A549 (cell line): ENCODE measurements around the gene NUDCD3. TPM values are rescaled to one million over a fixed set of nuclear protein-coding genes. Genes with fewer than 3 reads are reported as not detected.

Source experiments
- ATAC-seq, 2 experiments: fragments of 200-7000 bp in 1 of 2; fragments of >200 bp in 1 of 2; cut with Nextera tagmentation in 1 of 2; cut with Tn5 transposase in 1 of 2; 3 replicates each; pipeline versions ENCODE4 v1.8.0 to v1.9.1; 2018 to 2020; ENCODE audit warnings: mild to moderate bottlenecking in 1 of 2, moderate library complexity in 1 of 2
- CTCF ChIA-PET: fragments of 300-600 bp; sonication (Branson Sonifier 250); formaldehyde crosslinking; extraction: SDS; loops from one replicate; lab custom pipeline; 2021; ENCODE audit warnings: antibody characterized with exemption, inconsistent platforms; lab: Yijun Ruan, JAX
- POLR2A ChIA-PET: fragments of 350-600 bp; formaldehyde crosslinking; extraction: SDS; loops from one replicate; lab custom pipeline; 2021; ENCODE audit warnings: antibody characterized with exemption, inconsistent platforms; lab: Yijun Ruan, JAX
- DNase-seq, 2 experiments: peaks; one replicate each; pipeline versions ENCODE4 v3.0.0 to v3.0.0-alpha.2; 2011 to 2016; ENCODE audit warnings: low read depth in 1 of 2, low spot score in 1 of 2
- FAIRE-seq: peaks from 2 replicates; lab custom pipeline; 2011; peaks lifted over from hg19 to GRCh38; lab: Jason Lieb, UNC
- H3K27ac ChIP-seq, 2 experiments: fragments of >200 bp; sonication (Bioruptor Twin); formaldehyde crosslinking; 3 replicates each; pipeline ENCODE4 v1.5.1; 2016 to 2017
- H3K4me1 ChIP-seq: fragments of >200 bp; sonication (Bioruptor Twin); formaldehyde crosslinking; 3 replicates; pipeline ENCODE4 v1.6.1; 2016
- H3K4me2 ChIP-seq: fragments of >200 bp; sonication (Bioruptor Twin); formaldehyde crosslinking; 3 replicates; pipeline ENCODE4 v1.6.1; 2016
- H3K4me3 ChIP-seq: fragments of >200 bp; sonication (Bioruptor Twin); formaldehyde crosslinking; 3 replicates; pipeline ENCODE4 v1.5.1; 2016
- H3K9me3 ChIP-seq: fragments of >200 bp; sonication (Bioruptor Twin); formaldehyde crosslinking; 3 replicates; pipeline ENCODE4 v1.6.1; 2016
- BHLHE40 ChIP-seq: IDR thresholded peaks from 2 replicates; pipeline ENCODE4 v1.6.1; 2012; ENCODE audit warnings: low read depth, low read length, inconsistent platforms
- CBX2 ChIP-seq: fragments of 200-600 bp; sonication (generic); IDR thresholded peaks from 2 replicates; pipeline ENCODE4 v1.6.1; 2016; ENCODE audit warnings: low read depth, mild to moderate bottlenecking, borderline replicate concordance
- CEBPB ChIP-seq, 2 experiments: fragments of >200 bp in 1 of 2; sonication (Bioruptor Twin) in 1 of 2; formaldehyde crosslinking in 1 of 2; IDR thresholded peaks; 2 replicates each; pipeline ENCODE4 v1.6.1; 2012 to 2016
- EHF ChIP-seq: fragments of 250-450 bp; sonication (Bioruptor Pico); IDR thresholded peaks from 2 replicates; pipeline ENCODE4 v1.5.0; 2020; ENCODE audit warnings: mild to moderate bottlenecking
- EHMT2 ChIP-seq: fragments of 200-600 bp; sonication (generic); IDR thresholded peaks from 2 replicates; pipeline ENCODE4 v1.6.1; 2016; ENCODE audit warnings: antibody characterized with exemption, low read depth, mild to moderate bottlenecking, moderate library complexity
- FOSB ChIP-seq: fragments of 250-450 bp; sonication (Bioruptor Pico); IDR thresholded peaks from 2 replicates; pipeline ENCODE4 v1.5.0; 2020; ENCODE audit warnings: mild to moderate bottlenecking, moderate library complexity
- HDAC2 ChIP-seq: fragments of 200-600 bp; sonication (generic); IDR thresholded peaks from 2 replicates; pipeline ENCODE4 v1.6.1; 2016
- HOXA7 ChIP-seq: fragments of 250-450 bp; sonication (Bioruptor Pico); IDR thresholded peaks from 2 replicates; pipeline ENCODE4 v1.5.0; 2020; ENCODE audit warnings: mild to moderate bottlenecking, moderate library complexity
- HOXB13 ChIP-seq: fragments of 250-450 bp; sonication (Bioruptor Pico); IDR thresholded peaks from 2 replicates; pipeline ENCODE4 v1.5.0; 2020; ENCODE audit warnings: low read depth, mild to moderate bottlenecking, moderate library complexity
- JUN ChIP-seq, 2 experiments: fragments of >200 bp; sonication (Bioruptor Twin); formaldehyde crosslinking; IDR thresholded peaks; 2 replicates in 1 of 2; 3 replicates in 1 of 2; pipeline ENCODE4 v1.6.1; 2016 to 2017
- KDM1A ChIP-seq: fragments of 200-600 bp; sonication (generic); IDR thresholded peaks from 2 replicates; pipeline ENCODE4 v1.6.1; 2016; ENCODE audit warnings: low read depth, mild to moderate bottlenecking
- KDM5A ChIP-seq: fragments of 200-600 bp; sonication (generic); IDR thresholded peaks from 2 replicates; pipeline ENCODE4 v1.6.1; 2016; ENCODE audit warnings: antibody characterized with exemption, mild to moderate bottlenecking
- NFE2L2 ChIP-seq: fragments of 150-350 bp; conservative IDR thresholded peaks from 2 replicates; pipeline ENCODE4 v1.6.1; 2014; ENCODE audit warnings: low read length
- NR3C1 ChIP-seq: fragments of >200 bp; sonication (Bioruptor Twin); formaldehyde crosslinking; IDR thresholded peaks from 3 replicates; pipeline ENCODE4 v1.6.1; 2017
- POLR2A ChIP-seq: IDR thresholded peaks from 2 replicates; pipeline ENCODE4 v1.6.1; 2012; ENCODE audit warnings: mild to moderate bottlenecking, low read length
- RCOR1 ChIP-seq: fragments of 150-350 bp; IDR thresholded peaks from 2 replicates; pipeline ENCODE4 v1.6.1; 2014; ENCODE audit warnings: antibody characterized with exemption, low read length, low read depth
- RFX5 ChIP-seq: fragments of 450-650 bp; IDR thresholded peaks from 2 replicates; pipeline ENCODE4 v1.7.1; 2014; ENCODE audit warnings: antibody characterized with exemption, mild to moderate bottlenecking, moderate library complexity
- SMC3 ChIP-seq: fragments of >200 bp; sonication (Bioruptor Twin); formaldehyde crosslinking; IDR thresholded peaks from 3 replicates; pipeline ENCODE4 v1.6.1; 2018; ENCODE audit warnings: inconsistent platforms
- SREBF2 ChIP-seq: fragments of 450-650 bp; IDR thresholded peaks from 2 replicates; pipeline ENCODE4 v1.6.1; 2014; ENCODE audit warnings: mild to moderate bottlenecking, moderate library complexity
- TFCP2L1 ChIP-seq: fragments of 250-450 bp; sonication (Bioruptor Pico); IDR thresholded peaks from 2 replicates; pipeline ENCODE4 v1.5.0; 2021; ENCODE audit warnings: mild to moderate bottlenecking
- ZC3H11A ChIP-seq: fragments of 450-650 bp; IDR thresholded peaks from 2 replicates; pipeline ENCODE4 v1.6.1; 2014; ENCODE audit warnings: antibody characterized with exemption, mild to moderate bottlenecking
- ZFP36 ChIP-seq: fragments of 450-650 bp; IDR thresholded peaks from 2 replicates; pipeline ENCODE4 v1.6.1; 2014; ENCODE audit warnings: borderline replicate concordance; ENCODE audit not compliant: partially characterized antibody
- ZNF302 ChIP-seq: fragments of 250-450 bp; sonication (Bioruptor Pico); IDR thresholded peaks from 2 replicates; pipeline ENCODE4 v1.9.0; 2021; ENCODE audit warnings: inconsistent platforms, mild to moderate bottlenecking, moderate library complexity
- WGBS: methylation state at CpG from one replicate; pipeline ENCODE4 v1.1.6; 2017; ENCODE audit errors: missing lambda C conversion rate; 5-methylcytosine and 5-hydroxymethylcytosine counted together
- polyA plus RNA-seq, 4 experiments: library from polyadenylated mRNA; depleted of rRNA in 3 of 4; stranded (reverse); fragments of >200 nt; fragmentation: RNase III in 1 of 4; extraction: RNeasy Plus Mini Kit Qiagen cat#74134 plus additional on column Dnase treatment in 1 of 4; gene quantifications; 2 replicates in 3 of 4; 3 replicates in 1 of 4; pipeline ENCODE4 v1.2.3, GENCODE V29; 2011 to 2017
- TF ChIP-seq, protein P1 (sequence below): IDR thresholded peaks from 2 replicates; pipeline ENCODE4 v1.6.1; 2012
- TF ChIP-seq, protein P2 (sequence below): fragments of 250-450 bp; sonication (Bioruptor Pico); IDR thresholded peaks from 2 replicates; pipeline ENCODE4 v1.5.0; 2020; ENCODE audit warnings: low read depth, mild to moderate bottlenecking, moderate library complexity
- TF ChIP-seq, protein P3 (sequence below): fragments of >200 bp; sonication (Bioruptor Twin); formaldehyde crosslinking; IDR thresholded peaks from 3 replicates; pipeline ENCODE4 v1.5.1; 2016
- TF ChIP-seq, protein P4 (sequence below): fragments of >200 bp; sonication (Bioruptor Twin); formaldehyde crosslinking; IDR thresholded peaks from 3 replicates; pipeline ENCODE4 v1.6.1; 2016
- TF ChIP-seq, protein P5 (sequence below): fragments of 200-600 bp; sonication (generic); IDR thresholded peaks from 2 replicates; pipeline ENCODE4 v1.6.1; 2016; ENCODE audit warnings: antibody characterized with exemption, mild to moderate bottlenecking, moderate library complexity

Gene NUDCD3
- polyA plus RNA-seq, 2 of the 4 experiments (the other 2 are of a cell fraction) = 44.3 to 66.3 TPM

DNA sequence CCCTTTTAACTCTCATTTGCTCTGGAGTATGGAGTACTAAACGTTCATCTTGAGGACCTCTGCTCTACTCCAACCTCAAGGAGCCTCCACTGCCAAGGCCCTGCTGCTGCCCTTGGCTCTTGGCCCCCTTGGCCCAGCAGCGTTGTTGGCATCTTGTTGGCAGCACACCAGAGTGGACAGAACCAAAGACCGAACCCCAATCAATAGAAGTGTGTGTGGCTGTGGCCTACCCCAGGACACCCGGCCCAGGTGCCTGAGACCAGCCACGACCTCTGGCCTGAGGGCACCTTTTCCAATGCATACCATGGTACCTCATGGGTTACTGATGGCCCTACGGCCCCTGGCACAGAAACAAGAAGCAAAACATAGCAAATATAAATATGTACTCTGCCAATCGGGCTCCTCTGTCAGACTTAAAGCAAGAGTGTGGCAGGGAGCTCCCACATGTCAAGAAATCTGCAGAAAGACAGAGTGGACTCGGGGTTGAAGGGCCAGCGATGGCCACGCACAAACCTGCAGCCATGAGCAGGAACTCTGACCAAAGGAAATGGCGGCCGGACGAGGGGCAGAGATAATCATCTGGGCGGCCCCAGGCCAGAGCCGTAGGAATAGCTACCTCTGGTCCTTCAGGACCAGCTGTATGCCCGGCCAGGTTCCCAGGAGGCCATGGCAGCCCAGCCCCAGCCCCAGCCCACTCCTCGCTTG is 47.8 kb upstream of the NUDCD3 start:
- ChIA-PET CTCF (interaction anchor here (0.7 to 1.0 kb wide), 3 partner anchors 11 to 296 kb away, joined by 3 to 4 read pairs (median 3); no protein-coding TSS in a partner anchor), POLR2A (no interaction called here)
- 67% methylated on average over 17 of the region's 17 CpGs for WGBS
- H3K4me1 ChIP-seq = peaks cover 7% of the 10 kb centered on the region; the same call in 2 of the 3 replicates
- TF ChIP-seq ZC3H11A = no peak
- TF ChIP-seq NFE2L2 = no peak
- TF ChIP-seq EHF (CRISPR knock-in tag) = no peak
- TF ChIP-seq SREBF2 = no peak
- TF ChIP-seq NR3C1 = no peak
- TF ChIP-seq FOSB = no peak
- TF ChIP-seq HOXA7 (CRISPR knock-in tag) = no peak
- no peak for TF ChIP-seq CBX2
- TF ChIP-seq EHMT2 = no peak
- no peak for TF ChIP-seq ZNF302 (CRISPR knock-in tag)
- TF ChIP-seq RCOR1 = no peak
- TF ChIP-seq, protein P1, sequence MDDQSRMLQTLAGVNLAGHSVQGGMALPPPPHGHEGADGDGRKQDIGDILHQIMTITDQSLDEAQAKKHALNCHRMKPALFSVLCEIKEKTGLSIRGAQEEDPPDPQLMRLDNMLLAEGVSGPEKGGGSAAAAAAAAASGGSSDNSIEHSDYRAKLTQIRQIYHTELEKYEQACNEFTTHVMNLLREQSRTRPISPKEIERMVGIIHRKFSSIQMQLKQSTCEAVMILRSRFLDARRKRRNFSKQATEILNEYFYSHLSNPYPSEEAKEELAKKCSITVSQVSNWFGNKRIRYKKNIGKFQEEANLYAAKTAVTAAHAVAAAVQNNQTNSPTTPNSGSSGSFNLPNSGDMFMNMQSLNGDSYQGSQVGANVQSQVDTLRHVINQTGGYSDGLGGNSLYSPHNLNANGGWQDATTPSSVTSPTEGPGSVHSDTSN = no peak
- TF ChIP-seq KDM1A = no peak
- no peak for TF ChIP-seq RFX5
- TF ChIP-seq CEBPB (IDR thresholded peaks at IDR 0.05) = no peak
- TF ChIP-seq POLR2A = no peak
- TF ChIP-seq KDM5A = no peak
- TF ChIP-seq, protein P2, sequence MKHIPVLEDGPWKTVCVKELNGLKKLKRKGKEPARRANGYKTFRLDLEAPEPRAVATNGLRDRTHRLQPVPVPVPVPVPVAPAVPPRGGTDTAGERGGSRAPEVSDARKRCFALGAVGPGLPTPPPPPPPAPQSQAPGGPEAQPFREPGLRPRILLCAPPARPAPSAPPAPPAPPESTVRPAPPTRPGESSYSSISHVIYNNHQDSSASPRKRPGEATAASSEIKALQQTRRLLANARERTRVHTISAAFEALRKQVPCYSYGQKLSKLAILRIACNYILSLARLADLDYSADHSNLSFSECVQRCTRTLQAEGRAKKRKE (CRISPR knock-in tag) = no peak
- TF ChIP-seq HOXB13 (CRISPR knock-in tag) = no peak
- TF ChIP-seq SMC3 = no peak
- TF ChIP-seq, all 56 proteins: peak for 0
- FAIRE-seq (no peak), DNase-seq (no peak), ATAC-seq (no peak)
- no peak overlapping the region for H3K27ac ChIP-seq
- H3K4me3 ChIP-seq = no peak overlapping the region
- H3K9me3 ChIP-seq = no peaks in the 10 kb centered on the region
- H3K4me2 ChIP-seq = no peak overlapping the region

DNA sequence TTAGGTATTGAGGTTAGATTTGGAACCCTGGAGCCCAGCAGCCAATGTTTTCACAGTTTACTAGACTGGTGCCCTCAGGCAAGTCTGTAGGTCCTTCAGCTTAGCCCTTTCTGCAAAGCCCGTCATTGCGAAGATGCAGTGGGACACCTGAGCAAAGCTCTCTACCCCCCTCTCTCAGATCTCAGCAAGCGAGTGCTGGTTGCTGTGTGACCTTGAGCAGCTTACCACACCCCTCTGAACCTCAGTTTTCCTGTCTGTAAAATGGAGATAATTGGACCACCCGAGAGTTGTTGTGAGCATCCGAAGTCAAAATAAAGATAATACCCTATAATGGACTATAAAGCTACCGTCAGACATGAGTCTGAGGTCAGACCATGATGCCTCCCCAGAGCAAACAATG is 47.0 kb upstream of the NUDCD3 start:
- POLR2A ChIA-PET = no interaction called here
- DNase-seq = no peak

More for the DNA sequence above, 47.0 kb upstream of the NUDCD3 start:
- FAIRE-seq = no peak
- Histone ChIP-seq H3K4me1 (no peaks in the 10 kb centered on the region; the same call in 2 of the 3 replicates), H3K27ac (no peak overlapping the region), H3K9me3 (no peaks in the 10 kb centered on the region), H3K4me2 (no peak overlapping the region), H3K4me3 (no peak overlapping the region)
- ATAC-seq = no peak
- 80% methylated on average over 6 of the region's 6 CpGs for WGBS
- TF ChIP-seq, protein P3, sequence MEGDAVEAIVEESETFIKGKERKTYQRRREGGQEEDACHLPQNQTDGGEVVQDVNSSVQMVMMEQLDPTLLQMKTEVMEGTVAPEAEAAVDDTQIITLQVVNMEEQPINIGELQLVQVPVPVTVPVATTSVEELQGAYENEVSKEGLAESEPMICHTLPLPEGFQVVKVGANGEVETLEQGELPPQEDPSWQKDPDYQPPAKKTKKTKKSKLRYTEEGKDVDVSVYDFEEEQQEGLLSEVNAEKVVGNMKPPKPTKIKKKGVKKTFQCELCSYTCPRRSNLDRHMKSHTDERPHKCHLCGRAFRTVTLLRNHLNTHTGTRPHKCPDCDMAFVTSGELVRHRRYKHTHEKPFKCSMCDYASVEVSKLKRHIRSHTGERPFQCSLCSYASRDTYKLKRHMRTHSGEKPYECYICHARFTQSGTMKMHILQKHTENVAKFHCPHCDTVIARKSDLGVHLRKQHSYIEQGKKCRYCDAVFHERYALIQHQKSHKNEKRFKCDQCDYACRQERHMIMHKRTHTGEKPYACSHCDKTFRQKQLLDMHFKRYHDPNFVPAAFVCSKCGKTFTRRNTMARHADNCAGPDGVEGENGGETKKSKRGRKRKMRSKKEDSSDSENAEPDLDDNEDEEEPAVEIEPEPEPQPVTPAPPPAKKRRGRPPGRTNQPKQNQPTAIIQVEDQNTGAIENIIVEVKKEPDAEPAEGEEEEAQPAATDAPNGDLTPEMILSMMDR = no peak
- TF ChIP-seq HDAC2 (no peak), JUN (IDR thresholded peaks at IDR 0.05) (no peak), RCOR1 (no peak), ZFP36 (no peak), TFCP2L1 (no peak), BHLHE40 (no peak), SMC3 (no peak)
- TF ChIP-seq, protein P4, sequence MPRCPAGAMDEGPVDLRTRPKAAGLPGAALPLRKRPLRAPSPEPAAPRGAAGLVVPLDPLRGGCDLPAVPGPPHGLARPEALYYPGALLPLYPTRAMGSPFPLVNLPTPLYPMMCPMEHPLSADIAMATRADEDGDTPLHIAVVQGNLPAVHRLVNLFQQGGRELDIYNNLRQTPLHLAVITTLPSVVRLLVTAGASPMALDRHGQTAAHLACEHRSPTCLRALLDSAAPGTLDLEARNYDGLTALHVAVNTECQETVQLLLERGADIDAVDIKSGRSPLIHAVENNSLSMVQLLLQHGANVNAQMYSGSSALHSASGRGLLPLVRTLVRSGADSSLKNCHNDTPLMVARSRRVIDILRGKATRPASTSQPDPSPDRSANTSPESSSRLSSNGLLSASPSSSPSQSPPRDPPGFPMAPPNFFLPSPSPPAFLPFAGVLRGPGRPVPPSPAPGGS = no peak
- TF ChIP-seq, protein P5, sequence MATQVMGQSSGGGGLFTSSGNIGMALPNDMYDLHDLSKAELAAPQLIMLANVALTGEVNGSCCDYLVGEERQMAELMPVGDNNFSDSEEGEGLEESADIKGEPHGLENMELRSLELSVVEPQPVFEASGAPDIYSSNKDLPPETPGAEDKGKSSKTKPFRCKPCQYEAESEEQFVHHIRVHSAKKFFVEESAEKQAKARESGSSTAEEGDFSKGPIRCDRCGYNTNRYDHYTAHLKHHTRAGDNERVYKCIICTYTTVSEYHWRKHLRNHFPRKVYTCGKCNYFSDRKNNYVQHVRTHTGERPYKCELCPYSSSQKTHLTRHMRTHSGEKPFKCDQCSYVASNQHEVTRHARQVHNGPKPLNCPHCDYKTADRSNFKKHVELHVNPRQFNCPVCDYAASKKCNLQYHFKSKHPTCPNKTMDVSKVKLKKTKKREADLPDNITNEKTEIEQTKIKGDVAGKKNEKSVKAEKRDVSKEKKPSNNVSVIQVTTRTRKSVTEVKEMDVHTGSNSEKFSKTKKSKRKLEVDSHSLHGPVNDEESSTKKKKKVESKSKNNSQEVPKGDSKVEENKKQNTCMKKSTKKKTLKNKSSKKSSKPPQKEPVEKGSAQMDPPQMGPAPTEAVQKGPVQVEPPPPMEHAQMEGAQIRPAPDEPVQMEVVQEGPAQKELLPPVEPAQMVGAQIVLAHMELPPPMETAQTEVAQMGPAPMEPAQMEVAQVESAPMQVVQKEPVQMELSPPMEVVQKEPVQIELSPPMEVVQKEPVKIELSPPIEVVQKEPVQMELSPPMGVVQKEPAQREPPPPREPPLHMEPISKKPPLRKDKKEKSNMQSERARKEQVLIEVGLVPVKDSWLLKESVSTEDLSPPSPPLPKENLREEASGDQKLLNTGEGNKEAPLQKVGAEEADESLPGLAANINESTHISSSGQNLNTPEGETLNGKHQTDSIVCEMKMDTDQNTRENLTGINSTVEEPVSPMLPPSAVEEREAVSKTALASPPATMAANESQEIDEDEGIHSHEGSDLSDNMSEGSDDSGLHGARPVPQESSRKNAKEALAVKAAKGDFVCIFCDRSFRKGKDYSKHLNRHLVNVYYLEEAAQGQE = no peak
- CTCF ChIA-PET = no interaction called here
